HG02571 (cell line): Measurements from ENCODE around the gene TSEN54.

Source experiments
- ATAC-seq: cut with Tn5 transposase; IDR thresholded peaks from one replicate; pipeline ENCODE4 v1.9.1; 2021; ENCODE audit warnings: mild to moderate bottlenecking, moderate library complexity; ENCODE audit not compliant: unreplicated experiment

The TSEN54 gene

GRCh38 chr17:75503976-75504346 lies 12.4 kb upstream of the TSEN54 start:
- no peak for ATAC-seq

GRCh38 chr17:75504347-75505151 lies 11.8 kb upstream of the TSEN54 start:
- no peak for ATAC-seq

GRCh38 chr17:75505152-75505409 lies 11.2 kb upstream of the TSEN54 start:
- no peak for ATAC-seq

GRCh38 chr17:75505640-75506039 lies 10.7 kb upstream of the TSEN54 start:
- no peak for ATAC-seq

GRCh38 chr17:75506134-75506533 lies 10.2 kb upstream of the TSEN54 start:
- no peak for ATAC-seq

GRCh38 chr17:75506888-75507287 lies 9.4 kb upstream of the TSEN54 start:
- no peak for ATAC-seq

GRCh38 chr17:75507733-75508719 lies 8.3 kb upstream of the TSEN54 start:
- ATAC-seq: no peak

GRCh38 chr17:75508931-75509361 lies 7.4 kb upstream of the TSEN54 start:
- ATAC-seq: no peak

- ATAC-seq: no peak
These were observed 6.6 kb upstream of the TSEN54 start for GRCh38 chr17:75509528-75510258.

- ATAC-seq: no peak
These were observed 5.1 kb upstream of the TSEN54 start for GRCh38 chr17:75511270-75511609.

GRCh38 chr17:75511610-75512575 lies 4.4 kb upstream of the TSEN54 start:
- no peak for ATAC-seq

GRCh38 chr17:75512926-75513640 lies 3.2 kb upstream of the TSEN54 start:
- no peak for ATAC-seq

- ATAC-seq: no peak
These were observed 2.7 kb upstream of the TSEN54 start for GRCh38 chr17:75513641-75514000.

GRCh38 chr17:75514299-75514918 lies 1.9 kb upstream of the TSEN54 start:
- ATAC-seq: no peak

- ATAC-seq: no peak
These were observed 1.3 kb upstream of the TSEN54 start for GRCh38 chr17:75514919-75515495.

GRCh38 chr17:75515496-75516254 lies 653 bp upstream of the TSEN54 start, which contains the start of gene CASKIN2:
Gene CASKIN2, minus strand, starts transcription at chr17:75515537. Its CDS starts 1,733 bp downstream, at chr17:75513804.
- ATAC-seq: peak; percentile 42

GRCh38 chr17:75516619-75517296 lies 430 bp downstream of the TSEN54 start:
- ATAC-seq: peak; percentile 11
